CD1c-positive myeloid dendritic cell (primary cell): ENCODE data around the gene KRT3.
"Not testable (repeated sequence)": the region's sequence is repeated elsewhere in the genome, so short reads cannot be mapped to it uniquely, and the experiment has no call there.

Experiments
- DNase-seq: peaks from one replicate; pipeline ENCODE4 v3.0.0-alpha.2; 2016; ENCODE audit errors: extremely low spot score

Gene KRT3

GRCh38 chr12:52760623-52761022 lies 35.3 kb downstream of the KRT3 start:
- DNase-seq, result no peak

- no peak for DNase-seq
Observed at GRCh38 chr12:52759695-52760094, 36.2 kb downstream of the KRT3 start.

- DNase-seq, result peak; percentile 1
Observed at GRCh38 chr12:52759218-52759617, 36.7 kb downstream of the KRT3 start.

GRCh38 chr12:52757449-52758176 lies 38.3 kb downstream of the KRT3 start:
- no peak for DNase-seq

GRCh38 chr12:52756281-52756960 lies 39.5 kb downstream of the KRT3 start:
- no peak for DNase-seq

- no peak for DNase-seq
Observed at GRCh38 chr12:52755533-52755932, 40.4 kb downstream of the KRT3 start.

- no peak for DNase-seq
Observed at GRCh38 chr12:52754135-52754534, 41.8 kb downstream of the KRT3 start.

GRCh38 chr12:52753283-52753682 lies 42.6 kb downstream of the KRT3 start:
- no peak for DNase-seq

- no peak for DNase-seq
Observed at GRCh38 chr12:52752516-52752915, 43.4 kb downstream of the KRT3 start.

- DNase-seq, result no peak
Observed at GRCh38 chr12:52751795-52752194, 44.1 kb downstream of the KRT3 start.

- not testable (repeated sequence) for DNase-seq
Observed at GRCh38 chr12:52750532-52750931, 45.4 kb downstream of the KRT3 start.

- DNase-seq, result no peak
Observed at GRCh38 chr12:52749827-52750226, 46.1 kb downstream of the KRT3 start.

GRCh38 chr12:52748578-52748977 lies 47.3 kb downstream of the KRT3 start:
- DNase-seq, result no peak

GRCh38 chr12:52745554-52745953 lies 50.4 kb downstream of the KRT3 start:
- no peak for DNase-seq

- no peak for DNase-seq
Observed at GRCh38 chr12:52744493-52745156, 51.3 kb downstream of the KRT3 start.

GRCh38 chr12:52742822-52743457 lies 53.0 kb downstream of the KRT3 start:
- no peak for DNase-seq

- no peak for DNase-seq
Observed at GRCh38 chr12:52742196-52742580, 53.7 kb downstream of the KRT3 start.

GRCh38 chr12:52741375-52742195 lies 54.3 kb downstream of the KRT3 start:
- DNase-seq, result peak; percentile 40

GRCh38 chr12:52740584-52740983 lies 55.3 kb downstream of the KRT3 start:
- no peak for DNase-seq

GRCh38 chr12:52739963-52740362 lies 56.0 kb downstream of the KRT3 start:
- no peak for DNase-seq
